Parietal lobe (tissue), 2 donors: Measurements from ENCODE around the gene ACTR5. TPM values are rescaled to one million over a fixed set of nuclear protein-coding genes. Genes with fewer than 3 reads are reported as not detected.

Experiments
- small RNA-seq: library from RNA; depleted of rRNA; stranded (forward); fragments of <200 nt; gene quantifications from one replicate; pipeline ENCODE3, GENCODE V24; 2014; ENCODE audit warnings: low replicate concordance
- total RNA-seq: library from RNA; depleted of rRNA; stranded (reverse); fragments of >200 nt; gene quantifications from one replicate; pipeline ENCODE4 v1.2.3, GENCODE V29; 2014

Gene ACTR5
- 15.0 TPM for total RNA-seq

GRCh38 chr20:38748097-38748860 is at the start of gene ACTR5:
Gene ACTR5, plus strand, starts transcription at chr20:38748460. Its CDS starts 19 bp downstream, at chr20:38748479.

GRCh38 chr20:38723848-38724625 is 24.2 kb upstream of the ACTR5 start, which contains the start of gene SLC32A1:
Gene SLC32A1, plus strand, starts transcription at chr20:38724486. Its CDS starts 239 bp downstream, at chr20:38724725.

GRCh38 chr20:38805502-38805957 is 57.3 kb downstream of the ACTR5 start, which contains the start of gene PPP1R16B:
Gene PPP1R16B, plus strand, starts transcription at chr20:38805697. Its CDS starts 30,229 bp downstream, at chr20:38835926.

Small RNAs within 50 kb of the gene (small RNA-seq; reads per million reads assigned to genes)
- gene RF00017: not detected

Other genes starting within 250 kb of the ACTR5 start
- not detected for gene ADIG, start 167.3 kb upstream of the ACTR5 start, total RNA-seq
- not detected for gene ARHGAP40, start 146.7 kb upstream of the ACTR5 start, total RNA-seq
- gene SLC32A1, start 24.0 kb upstream of the ACTR5 start, total RNA-seq: 7.2 TPM
- gene PPP1R16B, start 57.2 kb downstream of the ACTR5 start, total RNA-seq: 11.6 TPM
- gene FAM83D, start 178.0 kb downstream of the ACTR5 start, total RNA-seq: 4.1 TPM
- gene DHX35, start 213.9 kb downstream of the ACTR5 start, total RNA-seq: 21.3 TPM